Mammary epithelial cell (primary cell): ENCODE measurements around the gene POLDIP2.

Experiments used
- CTCF ChIP-seq, 2 donors: IDR thresholded peaks in 1 of 2; conservative IDR thresholded peaks in 1 of 2; 2 replicates each; pipeline ENCODE4 v1.5.1; 2011 to 2012; ENCODE audit warnings: inconsistent platforms in 2 of 2, low read length in 2 of 2, mild to moderate bottlenecking in 2 of 2, control low read depth in 1 of 2, low read depth in 1 of 2; ENCODE audit not compliant: insufficient read depth in 1 of 2; ENCODE audit errors: extremely low read depth in 1 of 2
- EZH2 ChIP-seq: IDR thresholded peaks from 2 replicates; pipeline ENCODE4 v1.6.1; 2012; ENCODE audit warnings: low read length, inconsistent platforms, borderline replicate concordance

DNA sequence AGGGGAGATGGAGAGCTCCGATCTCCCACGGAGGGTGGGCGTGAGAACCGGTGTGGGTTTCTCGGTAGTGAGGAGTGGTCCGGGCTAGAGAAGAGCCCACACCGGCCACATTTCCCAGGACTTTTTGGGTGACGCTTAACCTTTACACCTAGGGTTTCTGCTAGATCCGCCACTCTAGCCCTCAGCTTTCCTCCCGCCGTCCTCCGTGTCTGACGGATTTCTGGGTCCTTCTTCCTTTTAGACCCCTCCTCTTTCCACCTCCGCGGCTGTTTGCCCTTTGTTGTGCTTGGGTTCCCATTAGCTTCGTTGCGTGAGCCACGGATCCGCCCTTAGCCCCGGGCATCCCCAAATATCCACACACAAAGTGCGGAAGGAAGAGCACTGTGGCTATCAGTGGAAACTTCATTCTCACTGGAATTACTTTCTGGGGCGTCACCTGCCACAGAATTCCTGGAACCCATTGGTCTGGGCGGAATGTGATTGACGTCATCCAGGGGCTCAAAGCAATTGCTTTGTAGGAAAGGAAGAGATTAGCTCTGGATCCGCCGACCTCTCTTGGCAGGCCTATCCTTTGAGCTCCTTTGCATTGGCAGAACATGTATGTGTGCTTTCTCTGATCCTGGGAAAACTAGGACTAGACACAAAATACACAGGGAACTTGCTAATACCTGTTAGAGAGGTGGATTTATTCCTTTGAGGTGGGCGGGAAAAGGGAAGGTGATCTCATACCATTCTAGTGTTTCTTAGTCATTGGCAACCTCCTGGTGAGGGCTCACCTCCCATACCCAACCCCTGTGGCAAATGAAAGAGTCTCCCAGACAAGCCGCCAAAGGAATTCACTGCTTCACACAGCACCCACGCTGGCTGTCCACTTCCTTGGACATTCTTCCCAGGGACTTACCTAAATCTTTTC, 21.1 kb downstream of the POLDIP2 start:
- TF ChIP-seq CTCF (conservative IDR thresholded peaks at IDR 0.05 in 1 of 2, IDR thresholded peaks at IDR 0.05 in 1 of 2; ENCODE audit: extremely low read depth in 1 of 2, insufficient read depth in 1 of 2, low read depth in 1 of 2, low read length in 2 of 2) (no peak), EZH2 (no peak)
